HepG2 (cell line): ENCODE measurements around the gene IQCN. TPM values are rescaled to one million over a fixed set of nuclear protein-coding genes. Genes with fewer than 3 reads are reported as not detected.

Source experiments
- CENPT ChIP-seq: sonication (generic); formaldehyde crosslinking; IDR thresholded peaks from 2 replicates; pipeline ENCODE4 v1.8.0; 2022; ENCODE audit warnings: low read depth, mild to moderate bottlenecking, moderate library complexity, missing genetic modification reagents
- GATA4 ChIP-seq: sonication (generic); IDR thresholded peaks from 2 replicates; pipeline ENCODE4 v1.6.1; 2016; ENCODE audit warnings: antibody characterized with exemption, low read depth, borderline replicate concordance
- HDAC2 ChIP-seq: sonication (generic); formaldehyde crosslinking; IDR thresholded peaks from 2 replicates; pipeline ENCODE4 v1.4.0; 2020; ENCODE audit warnings: missing genetic modification reagents
- MAFF ChIP-seq: IDR thresholded peaks from 2 replicates; pipeline ENCODE4 v1.6.1; 2011; ENCODE audit warnings: low read depth, low read length, improper control_type of control experiment
- PCBP1 ChIP-seq: fragments of 200-400 bp; formaldehyde crosslinking; IDR thresholded peaks from 2 replicates; pipeline ENCODE4 v1.6.1; 2017; ENCODE audit warnings: mild to moderate bottlenecking, low read depth, low read length, borderline replicate concordance
- PHF20 ChIP-seq: sonication (generic); formaldehyde crosslinking; IDR thresholded peaks from 2 replicates; pipeline ENCODE4 v1.5.0; 2020; ENCODE audit warnings: mild to moderate bottlenecking, missing genetic modification reagents
- RORA ChIP-seq: sonication (generic); formaldehyde crosslinking; IDR thresholded peaks from 2 replicates; pipeline ENCODE4 v1.5.0; 2020; ENCODE audit warnings: mild to moderate bottlenecking, missing genetic modification reagents, moderate library complexity
- SALL1 ChIP-seq: sonication (generic); formaldehyde crosslinking; IDR thresholded peaks from 2 replicates; pipeline ENCODE4 v1.8.0; 2022; ENCODE audit warnings: mild to moderate bottlenecking, missing genetic modification reagents
- SAP130 ChIP-seq: IDR thresholded peaks from 2 replicates; pipeline ENCODE4 v1.6.1; 2016; ENCODE audit warnings: low read depth
- ZBTB7A ChIP-seq: sonication (generic); formaldehyde crosslinking; IDR thresholded peaks from 2 replicates; pipeline ENCODE4 v1.8.0; 2022; ENCODE audit warnings: mild to moderate bottlenecking, missing genetic modification reagents
- ZNF746 ChIP-seq: sonication (generic); formaldehyde crosslinking; IDR thresholded peaks from 2 replicates; pipeline ENCODE4 v1.8.0; 2022; ENCODE audit warnings: mild to moderate bottlenecking, missing genetic modification reagents
- ZNF775 ChIP-seq: sonication (generic); formaldehyde crosslinking; IDR thresholded peaks from 2 replicates; pipeline ENCODE4 v1.4.0; 2020; ENCODE audit warnings: missing genetic modification reagents, mild to moderate bottlenecking, moderate library complexity, borderline replicate concordance
- ZNF891 ChIP-seq: sonication (generic); formaldehyde crosslinking; IDR thresholded peaks from 2 replicates; pipeline ENCODE4 v1.5.0; 2020; ENCODE audit warnings: mild to moderate bottlenecking, missing genetic modification reagents
- polyA plus RNA-seq, 8 experiments: library from polyadenylated mRNA; depleted of rRNA in 3 of 8; stranded (reverse) in 7 of 8; unstranded in 1 of 8; fragments of >200 nt; fragmentation: Illumina TruSeq in 4 of 8; extraction: Trizol in 4 of 8; gene quantifications; 2 replicates each; pipeline versions ENCODE4 v1.2.1 to v1.2.3, GENCODE V29; 2011 to 2016; ENCODE audit warnings: low read depth in 4 of 8, missing spikeins in 1 of 8, mixed read lengths in 1 of 8; ENCODE audit not compliant: insufficient read depth in 1 of 8
- total RNA-seq, 5 experiments: library from RNA; depleted of rRNA; stranded (reverse); fragments of >200 nt; fragmentation: Illumina TruSeq; extraction: Trizol; gene quantifications; 2 replicates each; pipeline ENCODE4 v1.2.3, GENCODE V29; 2016; ENCODE audit warnings: low read depth in 1 of 5
- TF ChIP-seq, protein P1 (sequence below): sonication (generic); formaldehyde crosslinking; IDR thresholded peaks from 2 replicates; pipeline ENCODE4 v1.4.0; 2020; ENCODE audit warnings: mild to moderate bottlenecking, missing genetic modification reagents, borderline replicate concordance
- TF ChIP-seq, protein P2 (sequence below): sonication (generic); formaldehyde crosslinking; IDR thresholded peaks from 2 replicates; pipeline ENCODE4 v1.4.0; 2020; ENCODE audit warnings: missing genetic modification reagents, mild to moderate bottlenecking, borderline replicate concordance
- TF ChIP-seq, protein P3 (sequence below): IDR thresholded peaks from 2 replicates; pipeline ENCODE4 v1.6.1; 2012; ENCODE audit warnings: low read length, improper control_type of control experiment
- TF ChIP-seq, protein P4 (sequence below): sonication (generic); formaldehyde crosslinking; IDR thresholded peaks from 2 replicates; pipeline ENCODE4 v1.8.1; 2023; ENCODE audit warnings: mild to moderate bottlenecking, moderate library complexity, missing genetic modification reagents

The IQCN gene
- total and polyA plus RNA-seq, 2 of the 13 experiments (the other 11 are each of a cell fraction or from before 2014, with no cell fraction given) = 0.04 to 0.18 TPM

DNA sequence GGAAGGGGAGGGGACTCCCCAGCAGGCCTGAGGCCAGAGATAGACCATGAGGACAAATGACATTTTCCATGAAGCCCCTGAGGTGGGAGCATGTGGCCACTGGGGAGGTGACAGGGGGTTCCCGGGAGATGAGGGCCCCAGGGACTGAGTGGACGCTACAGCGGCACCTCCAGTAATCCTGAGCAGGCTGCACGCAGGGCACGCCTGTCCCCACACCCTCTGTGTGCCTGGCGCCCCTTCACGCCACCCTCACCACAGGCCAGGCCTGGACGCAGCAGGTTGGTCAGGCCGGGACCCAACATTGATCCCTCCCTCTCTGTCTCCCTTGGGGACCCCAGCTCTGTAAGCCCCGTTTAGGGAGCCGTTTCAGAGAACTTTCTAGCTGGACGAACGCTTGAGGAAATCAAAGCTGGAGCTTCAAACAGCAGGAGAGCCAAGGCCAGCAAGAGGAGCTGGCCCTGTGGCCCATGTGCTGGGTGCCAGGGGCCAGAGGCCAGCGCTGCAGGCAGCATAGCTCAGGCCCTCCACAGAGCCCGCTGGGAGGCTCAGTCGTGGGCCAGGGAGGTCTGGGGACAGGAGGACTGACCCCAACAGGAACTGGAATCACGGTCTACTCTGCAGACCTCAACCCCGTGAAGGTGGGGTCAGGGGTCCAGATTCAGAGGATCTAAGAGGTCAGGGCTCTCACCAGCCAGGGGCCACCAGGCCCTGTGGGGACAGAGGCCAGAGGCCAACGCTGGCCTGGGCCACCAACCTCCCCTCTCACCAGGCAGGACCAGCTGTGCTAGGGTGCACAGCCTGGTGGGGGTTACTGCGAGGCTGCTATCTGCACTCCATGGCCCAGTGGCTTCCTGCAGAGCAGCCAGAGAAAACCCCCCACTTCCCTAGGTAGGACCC is 34.0 kb upstream of the IQCN start (continued):
- TF ChIP-seq MAFF (no peak), CENPT (CRISPR knock-in tag) (no peak), ZNF891 (CRISPR knock-in tag) (no peak), SALL1 (CRISPR knock-in tag) (peak; percentile 26; the same call in 1 of the 2 replicates), ZNF746 (CRISPR knock-in tag) (0 out of 2 replicates have a peak, but pooled peaks have one; percentile 17), PCBP1 (no peak), RORA (CRISPR knock-in tag) (no peak), ZNF775 (CRISPR knock-in tag) (no peak), GATA4 (no peak), SAP130 (CRISPR knock-in tag) (no peak), PHF20 (no peak), ZBTB7A (CRISPR knock-in tag) (no peak), HDAC2 (CRISPR knock-in tag) (no peak)
- TF ChIP-seq, protein P1, sequence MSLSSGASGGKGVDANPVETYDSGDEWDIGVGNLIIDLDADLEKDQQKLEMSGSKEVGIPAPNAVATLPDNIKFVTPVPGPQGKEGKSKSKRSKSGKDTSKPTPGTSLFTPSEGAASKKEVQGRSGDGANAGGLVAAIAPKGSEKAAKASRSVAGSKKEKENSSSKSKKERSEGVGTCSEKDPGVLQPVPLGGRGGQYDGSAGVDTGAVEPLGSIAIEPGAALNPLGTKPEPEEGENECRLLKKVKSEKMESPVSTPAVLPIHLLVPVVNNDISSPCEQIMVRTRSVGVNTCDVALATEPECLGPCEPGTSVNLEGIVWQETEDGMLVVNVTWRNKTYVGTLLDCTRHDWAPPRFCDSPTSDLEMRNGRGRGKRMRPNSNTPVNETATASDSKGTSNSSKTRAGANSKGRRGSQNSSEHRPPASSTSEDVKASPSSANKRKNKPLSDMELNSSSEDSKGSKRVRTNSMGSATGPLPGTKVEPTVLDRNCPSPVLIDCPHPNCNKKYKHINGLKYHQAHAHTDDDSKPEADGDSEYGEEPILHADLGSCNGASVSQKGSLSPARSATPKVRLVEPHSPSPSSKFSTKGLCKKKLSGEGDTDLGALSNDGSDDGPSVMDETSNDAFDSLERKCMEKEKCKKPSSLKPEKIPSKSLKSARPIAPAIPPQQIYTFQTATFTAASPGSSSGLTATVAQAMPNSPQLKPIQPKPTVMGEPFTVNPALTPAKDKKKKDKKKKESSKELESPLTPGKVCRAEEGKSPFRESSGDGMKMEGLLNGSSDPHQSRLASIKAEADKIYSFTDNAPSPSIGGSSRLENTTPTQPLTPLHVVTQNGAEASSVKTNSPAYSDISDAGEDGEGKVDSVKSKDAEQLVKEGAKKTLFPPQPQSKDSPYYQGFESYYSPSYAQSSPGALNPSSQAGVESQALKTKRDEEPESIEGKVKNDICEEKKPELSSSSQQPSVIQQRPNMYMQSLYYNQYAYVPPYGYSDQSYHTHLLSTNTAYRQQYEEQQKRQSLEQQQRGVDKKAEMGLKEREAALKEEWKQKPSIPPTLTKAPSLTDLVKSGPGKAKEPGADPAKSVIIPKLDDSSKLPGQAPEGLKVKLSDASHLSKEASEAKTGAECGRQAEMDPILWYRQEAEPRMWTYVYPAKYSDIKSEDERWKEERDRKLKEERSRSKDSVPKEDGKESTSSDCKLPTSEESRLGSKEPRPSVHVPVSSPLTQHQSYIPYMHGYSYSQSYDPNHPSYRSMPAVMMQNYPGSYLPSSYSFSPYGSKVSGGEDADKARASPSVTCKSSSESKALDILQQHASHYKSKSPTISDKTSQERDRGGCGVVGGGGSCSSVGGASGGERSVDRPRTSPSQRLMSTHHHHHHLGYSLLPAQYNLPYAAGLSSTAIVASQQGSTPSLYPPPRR (CRISPR knock-in tag) = peak; percentile 54; the same call in 1 of the 2 replicates
- TF ChIP-seq, protein P2, sequence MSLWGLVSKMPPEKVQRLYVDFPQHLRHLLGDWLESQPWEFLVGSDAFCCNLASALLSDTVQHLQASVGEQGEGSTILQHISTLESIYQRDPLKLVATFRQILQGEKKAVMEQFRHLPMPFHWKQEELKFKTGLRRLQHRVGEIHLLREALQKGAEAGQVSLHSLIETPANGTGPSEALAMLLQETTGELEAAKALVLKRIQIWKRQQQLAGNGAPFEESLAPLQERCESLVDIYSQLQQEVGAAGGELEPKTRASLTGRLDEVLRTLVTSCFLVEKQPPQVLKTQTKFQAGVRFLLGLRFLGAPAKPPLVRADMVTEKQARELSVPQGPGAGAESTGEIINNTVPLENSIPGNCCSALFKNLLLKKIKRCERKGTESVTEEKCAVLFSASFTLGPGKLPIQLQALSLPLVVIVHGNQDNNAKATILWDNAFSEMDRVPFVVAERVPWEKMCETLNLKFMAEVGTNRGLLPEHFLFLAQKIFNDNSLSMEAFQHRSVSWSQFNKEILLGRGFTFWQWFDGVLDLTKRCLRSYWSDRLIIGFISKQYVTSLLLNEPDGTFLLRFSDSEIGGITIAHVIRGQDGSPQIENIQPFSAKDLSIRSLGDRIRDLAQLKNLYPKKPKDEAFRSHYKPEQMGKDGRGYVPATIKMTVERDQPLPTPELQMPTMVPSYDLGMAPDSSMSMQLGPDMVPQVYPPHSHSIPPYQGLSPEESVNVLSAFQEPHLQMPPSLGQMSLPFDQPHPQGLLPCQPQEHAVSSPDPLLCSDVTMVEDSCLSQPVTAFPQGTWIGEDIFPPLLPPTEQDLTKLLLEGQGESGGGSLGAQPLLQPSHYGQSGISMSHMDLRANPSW = no peak
- TF ChIP-seq, protein P3, sequence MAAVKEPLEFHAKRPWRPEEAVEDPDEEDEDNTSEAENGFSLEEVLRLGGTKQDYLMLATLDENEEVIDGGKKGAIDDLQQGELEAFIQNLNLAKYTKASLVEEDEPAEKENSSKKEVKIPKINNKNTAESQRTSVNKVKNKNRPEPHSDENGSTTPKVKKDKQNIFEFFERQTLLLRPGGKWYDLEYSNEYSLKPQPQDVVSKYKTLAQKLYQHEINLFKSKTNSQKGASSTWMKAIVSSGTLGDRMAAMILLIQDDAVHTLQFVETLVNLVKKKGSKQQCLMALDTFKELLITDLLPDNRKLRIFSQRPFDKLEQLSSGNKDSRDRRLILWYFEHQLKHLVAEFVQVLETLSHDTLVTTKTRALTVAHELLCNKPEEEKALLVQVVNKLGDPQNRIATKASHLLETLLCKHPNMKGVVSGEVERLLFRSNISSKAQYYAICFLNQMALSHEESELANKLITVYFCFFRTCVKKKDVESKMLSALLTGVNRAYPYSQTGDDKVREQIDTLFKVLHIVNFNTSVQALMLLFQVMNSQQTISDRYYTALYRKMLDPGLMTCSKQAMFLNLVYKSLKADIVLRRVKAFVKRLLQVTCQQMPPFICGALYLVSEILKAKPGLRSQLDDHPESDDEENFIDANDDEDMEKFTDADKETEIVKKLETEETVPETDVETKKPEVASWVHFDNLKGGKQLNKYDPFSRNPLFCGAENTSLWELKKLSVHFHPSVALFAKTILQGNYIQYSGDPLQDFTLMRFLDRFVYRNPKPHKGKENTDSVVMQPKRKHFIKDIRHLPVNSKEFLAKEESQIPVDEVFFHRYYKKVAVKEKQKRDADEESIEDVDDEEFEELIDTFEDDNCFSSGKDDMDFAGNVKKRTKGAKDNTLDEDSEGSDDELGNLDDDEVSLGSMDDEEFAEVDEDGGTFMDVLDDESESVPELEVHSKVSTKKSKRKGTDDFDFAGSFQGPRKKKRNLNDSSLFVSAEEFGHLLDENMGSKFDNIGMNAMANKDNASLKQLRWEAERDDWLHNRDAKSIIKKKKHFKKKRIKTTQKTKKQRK = no peak
- TF ChIP-seq, protein P4, sequence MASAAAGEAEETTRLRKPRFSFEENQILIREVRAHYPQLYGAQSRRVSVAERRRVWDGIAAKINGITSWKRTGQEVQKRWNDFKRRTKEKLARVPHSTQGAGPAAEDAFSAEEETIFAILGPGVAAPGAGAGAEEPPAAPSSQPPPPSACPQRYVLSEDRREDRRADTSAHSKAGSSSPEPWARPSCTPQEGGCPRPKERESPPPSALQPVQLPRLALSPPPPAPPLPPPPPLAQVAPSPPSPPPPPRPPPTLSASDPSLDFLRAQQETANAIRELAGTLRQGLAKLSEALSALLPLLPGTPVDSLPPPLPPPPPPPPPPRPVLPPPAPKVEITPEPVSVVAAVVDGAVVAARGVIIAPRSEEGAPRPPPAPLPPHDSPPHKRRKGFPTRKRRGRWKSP (CRISPR knock-in tag) = no peak
